ENCODE results near the gene HCFC1.

The HCFC1 gene

GRCh38 chrX:153971450-153972367 lies at the start of gene HCFC1:
Gene HCFC1, minus strand, starts transcription at chrX:153971818. Its CDS starts 978 bp downstream, at chrX:153970840.
- Histone ChIP-seq H3K79me2 (peaks cover 15% of the 10 kb centered on the region), H3K4me1 (peaks cover 22% of the 10 kb centered on the region)
- no peak for TF ChIP-seq CTCF (IDR thresholded peaks at IDR 0.05)

GRCh38 chrX:154021131-154021611 lies 49.6 kb upstream of the HCFC1 start:
- H3K79me2 ChIP-seq = no peaks in the 10 kb centered on the region
- TF ChIP-seq CTCF (IDR thresholded peaks at IDR 0.05) = no peak
- no peak overlapping the region for H3K27ac ChIP-seq
- no peaks in the 10 kb centered on the region for H3K9me3 ChIP-seq (ENCODE audit: control insufficient read depth, low read length)
- H3K27me3 ChIP-seq (ENCODE audit: control insufficient read depth, insufficient read depth, low read length) = no peaks in the 10 kb centered on the region
- H3K4me3 ChIP-seq (ENCODE audit: low read depth, low read length) = no peak overlapping the region
- H3K4me2 ChIP-seq (ENCODE audit: low read length) = no peak overlapping the region
- no peak overlapping the region for H2AFZ ChIP-seq
- no peaks in the 10 kb centered on the region for H3K36me3 ChIP-seq (ENCODE audit: control insufficient read depth, insufficient read depth, low read length)
- peaks cover 4% of the 10 kb centered on the region for H3K4me1 ChIP-seq
- no peak overlapping the region for H3K9ac ChIP-seq

More at GRCh38 chrX:153971450-153972367, at the start of gene HCFC1:
- Histone ChIP-seq H2AFZ (peak within 1 kb of the TSS; percentile 93), H3K9me3 (ENCODE audit: control insufficient read depth, low read length) (no peaks in the 10 kb centered on the region), H3K36me3 (ENCODE audit: control insufficient read depth, insufficient read depth, low read length) (no peaks in the 10 kb centered on the region), H3K9ac (peak within 1 kb of the TSS; percentile 97), H3K27ac (peak within 1 kb of the TSS; percentile 100), H3K4me3 (ENCODE audit: low read depth, low read length) (peak within 1 kb of the TSS; percentile 93), H3K4me2 (ENCODE audit: low read length) (peak within 1 kb of the TSS; percentile 82), H3K27me3 (ENCODE audit: control insufficient read depth, insufficient read depth, low read length) (no peaks in the 10 kb centered on the region)

GRCh38 chrX:154020536-154021115 lies 49.0 kb upstream of the HCFC1 start:
- Histone ChIP-seq H3K9me3 (ENCODE audit: control insufficient read depth, low read length) (no peaks in the 10 kb centered on the region), H3K4me3 (ENCODE audit: low read depth, low read length) (peak overlapping the region; percentile 40), H3K9ac (no peak overlapping the region), H3K27me3 (ENCODE audit: control insufficient read depth, insufficient read depth, low read length) (no peaks in the 10 kb centered on the region), H2AFZ (no peak overlapping the region), H3K79me2 (no peaks in the 10 kb centered on the region), H3K4me1 (peaks cover 4% of the 10 kb centered on the region), H3K27ac (peak overlapping the region; percentile 51), H3K36me3 (ENCODE audit: control insufficient read depth, insufficient read depth, low read length) (no peaks in the 10 kb centered on the region), H3K4me2 (ENCODE audit: low read length) (peak overlapping the region; percentile 73)
- TF ChIP-seq CTCF (IDR thresholded peaks at IDR 0.05) = no peak

- Histone ChIP-seq H3K4me2 (ENCODE audit: low read length) (peak within 1 kb of the TSS; percentile 73), H3K9ac (no peak within 1 kb of the TSS), H3K36me3 (ENCODE audit: control insufficient read depth, insufficient read depth, low read length) (no peaks in the 10 kb centered on the region), H3K79me2 (no peaks in the 10 kb centered on the region), H3K9me3 (ENCODE audit: control insufficient read depth, low read length) (no peaks in the 10 kb centered on the region), H2AFZ (peak within 1 kb of the TSS; percentile 77), H3K27me3 (ENCODE audit: control insufficient read depth, insufficient read depth, low read length) (no peaks in the 10 kb centered on the region), H3K4me1 (peaks cover 4% of the 10 kb centered on the region), H3K4me3 (ENCODE audit: low read depth, low read length) (peak within 1 kb of the TSS; percentile 42), H3K27ac (peak within 1 kb of the TSS; percentile 51)
- TF ChIP-seq CTCF (IDR thresholded peaks at IDR 0.05) = no peak
These were observed 48.3 kb upstream of the HCFC1 start, which contains the start of gene IRAK1 for GRCh38 chrX:154019633-154020528. Gene IRAK1, minus strand, starts transcription at chrX:154019902. Its CDS starts 90 bp downstream, at chrX:154019812.
